ENCODE results near the gene AGBL4.
A peak's percentile ranks its signal among the peaks of the same experiment; 100 is the strongest.
"Not testable (repeated sequence)": the region's sequence is repeated elsewhere in the genome, so short reads cannot be mapped to it uniquely, and the experiment has no call there.

Gene AGBL4

DNA sequence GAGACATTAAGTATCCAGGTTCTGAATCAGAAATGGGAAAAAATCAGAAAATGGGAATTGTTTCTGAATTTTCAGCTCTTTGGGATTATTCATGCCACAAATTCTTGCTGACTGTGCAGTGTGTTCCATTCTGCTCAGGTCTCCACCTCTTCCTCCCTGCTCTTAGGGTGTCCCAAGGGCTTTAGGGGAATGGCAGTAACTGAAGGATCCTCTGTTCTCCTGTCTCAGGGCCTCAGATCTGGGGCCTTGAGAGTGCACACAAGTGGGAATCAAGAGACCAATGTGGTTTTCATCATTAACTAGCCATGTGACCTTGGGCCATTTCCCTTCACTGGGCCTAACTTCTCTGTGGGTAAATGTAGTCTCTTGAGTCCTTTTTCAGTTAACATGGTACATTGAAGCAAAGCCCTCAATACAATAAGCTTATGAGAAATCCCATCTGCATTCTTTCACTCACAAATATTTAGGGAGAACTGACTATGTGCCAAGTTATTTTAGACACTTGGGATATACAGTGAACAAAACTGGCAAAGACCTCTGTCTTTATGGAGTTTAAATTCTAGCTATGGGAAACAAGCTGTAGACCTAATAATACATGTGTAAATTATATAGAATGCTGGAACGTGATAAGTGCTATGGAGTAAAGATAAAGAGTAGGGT is 1476.1 kb downstream of the AGBL4 start:
- DNase-seq (ENCODE audit: low read depth in 2 of 2): no peak

DNA sequence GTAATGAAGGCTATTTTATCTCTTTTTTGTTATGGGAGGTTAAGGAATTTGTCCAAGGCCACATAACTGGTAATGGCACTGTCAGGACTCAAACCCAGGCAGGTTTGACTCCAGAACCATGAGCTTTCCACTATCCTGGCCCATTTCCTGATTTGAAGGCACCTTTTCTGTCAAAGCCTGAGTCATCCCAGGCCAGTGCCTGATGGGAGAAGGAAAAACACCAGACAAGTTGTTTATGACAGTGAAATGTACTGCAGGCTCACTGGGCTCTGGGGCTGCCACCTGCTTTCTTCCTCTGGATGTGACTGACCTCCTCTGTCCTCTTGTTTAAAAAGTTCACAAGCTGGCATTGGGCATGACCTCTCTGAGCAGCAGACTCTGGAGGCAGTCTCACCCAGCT is 1479.9 kb downstream of the AGBL4 start:
- DNase-seq (ENCODE audit: low read depth in 2 of 2): no peak

DNA sequence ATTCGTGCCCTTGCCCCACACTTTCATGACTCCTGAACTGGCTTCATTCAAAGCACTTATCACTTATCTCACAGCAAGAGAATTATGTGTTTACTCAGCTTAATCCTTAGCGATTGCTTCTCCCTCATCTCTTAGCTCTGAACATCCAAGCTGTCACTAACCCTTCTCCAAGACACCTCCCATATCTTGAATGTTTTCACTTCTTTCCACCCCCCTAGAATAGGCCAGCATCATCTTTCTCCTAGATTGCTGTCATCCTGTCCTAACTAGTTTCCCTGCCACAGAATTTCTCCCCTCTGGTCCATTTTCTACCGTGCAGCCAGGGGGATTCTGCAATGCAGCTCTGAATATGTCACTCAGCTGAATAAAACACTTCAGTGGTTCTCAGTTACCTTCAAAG is 1483.2 kb downstream of the AGBL4 start:
- no peak for DNase-seq (ENCODE audit: low read depth in 2 of 2)

DNA sequence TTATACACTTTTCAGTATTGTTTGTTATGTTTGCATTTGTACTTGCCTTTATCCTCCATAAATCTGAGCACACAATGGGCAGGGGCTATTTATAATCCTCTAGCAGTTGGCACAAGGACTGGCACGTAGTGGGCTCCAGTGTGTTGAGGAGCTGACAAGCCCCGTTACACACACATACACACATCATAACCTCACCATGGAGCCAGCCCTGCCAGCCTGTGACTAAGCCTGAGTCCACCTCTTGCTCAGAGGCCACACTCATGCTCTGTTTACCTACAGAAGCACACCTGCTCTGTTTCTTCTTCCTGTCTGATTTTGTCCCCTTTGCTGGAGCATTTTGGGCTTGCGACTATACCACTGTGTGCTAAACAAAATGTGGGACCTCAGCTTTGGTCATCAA is 1487.3 kb downstream of the AGBL4 start:
- DNase-seq (ENCODE audit: low read depth in 2 of 2): no peak

DNA sequence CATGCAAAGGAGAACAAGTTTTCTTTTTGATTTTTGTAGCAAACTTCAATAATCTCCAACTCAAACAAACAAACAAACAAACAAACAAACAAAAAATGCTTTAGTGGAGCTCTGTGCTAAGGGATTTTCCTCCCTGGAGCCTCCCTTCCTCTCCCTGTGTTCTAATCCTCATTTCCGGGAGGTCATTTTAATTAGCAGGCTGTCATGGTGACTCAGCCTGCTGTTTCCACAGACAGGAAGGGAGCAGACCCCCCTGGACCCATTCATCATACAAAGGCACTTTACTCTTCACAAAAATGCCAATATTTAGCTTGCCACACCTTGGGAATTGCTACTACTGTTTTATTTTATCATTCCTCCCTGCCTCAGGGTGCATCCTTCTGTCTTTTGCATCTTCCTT is 1490.8 kb downstream of the AGBL4 start:
- no peak for DNase-seq (ENCODE audit: low read depth in 2 of 2)

DNA sequence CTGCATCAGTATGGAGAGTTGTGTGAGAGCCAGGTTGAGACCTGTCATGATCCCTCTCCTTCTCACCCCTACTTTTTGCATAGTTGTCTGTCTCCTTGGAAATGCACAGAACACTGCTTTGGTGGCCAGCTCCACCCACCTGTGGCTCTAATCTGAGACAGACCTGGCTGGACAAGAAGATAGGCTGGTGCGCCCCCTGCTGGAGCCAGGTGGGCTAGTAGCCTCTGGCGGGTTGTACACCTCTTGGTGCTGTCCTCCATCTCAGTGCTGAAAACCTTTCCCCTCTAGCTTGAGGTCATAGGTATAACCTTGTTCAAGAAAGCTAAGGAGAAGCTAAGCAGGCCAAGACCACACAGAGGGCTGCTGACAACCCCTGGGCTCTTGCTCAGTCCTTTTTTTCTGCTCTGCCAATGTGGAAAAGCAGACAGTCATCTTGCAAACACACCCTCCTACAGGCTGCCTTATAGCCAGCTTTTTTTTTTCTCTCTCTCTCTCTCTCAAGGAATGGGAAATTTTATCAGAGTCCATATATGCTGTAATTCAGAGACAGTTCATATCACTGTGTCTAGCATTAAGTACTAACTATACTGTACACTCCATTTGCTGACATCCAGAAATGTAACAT is 1492.9 kb downstream of the AGBL4 start:
- DNase-seq (ENCODE audit: low read depth in 2 of 2): peak in 1 of 2 experiments; percentile 28

DNA sequence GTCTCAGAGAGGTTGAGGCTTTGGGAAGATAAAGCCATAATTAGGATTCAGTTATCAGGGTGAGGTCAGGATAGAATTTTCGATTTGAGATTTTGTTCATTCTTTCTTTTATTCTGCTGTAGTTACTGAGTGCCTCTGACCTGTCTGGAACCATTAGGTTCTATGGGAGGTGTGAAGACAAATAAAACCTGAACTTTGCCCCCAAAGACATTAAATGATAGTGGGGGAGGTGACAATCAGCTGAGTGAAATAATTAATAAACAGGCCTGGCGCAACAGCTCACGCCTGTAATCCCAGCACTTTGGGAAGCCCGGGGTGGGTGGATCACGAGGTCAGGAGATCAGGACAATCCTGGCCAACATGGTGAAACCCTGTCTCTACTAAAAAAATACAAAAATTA is 1496.7 kb downstream of the AGBL4 start:
- DNase-seq (ENCODE audit: low read depth in 2 of 2): no peak

DNA sequence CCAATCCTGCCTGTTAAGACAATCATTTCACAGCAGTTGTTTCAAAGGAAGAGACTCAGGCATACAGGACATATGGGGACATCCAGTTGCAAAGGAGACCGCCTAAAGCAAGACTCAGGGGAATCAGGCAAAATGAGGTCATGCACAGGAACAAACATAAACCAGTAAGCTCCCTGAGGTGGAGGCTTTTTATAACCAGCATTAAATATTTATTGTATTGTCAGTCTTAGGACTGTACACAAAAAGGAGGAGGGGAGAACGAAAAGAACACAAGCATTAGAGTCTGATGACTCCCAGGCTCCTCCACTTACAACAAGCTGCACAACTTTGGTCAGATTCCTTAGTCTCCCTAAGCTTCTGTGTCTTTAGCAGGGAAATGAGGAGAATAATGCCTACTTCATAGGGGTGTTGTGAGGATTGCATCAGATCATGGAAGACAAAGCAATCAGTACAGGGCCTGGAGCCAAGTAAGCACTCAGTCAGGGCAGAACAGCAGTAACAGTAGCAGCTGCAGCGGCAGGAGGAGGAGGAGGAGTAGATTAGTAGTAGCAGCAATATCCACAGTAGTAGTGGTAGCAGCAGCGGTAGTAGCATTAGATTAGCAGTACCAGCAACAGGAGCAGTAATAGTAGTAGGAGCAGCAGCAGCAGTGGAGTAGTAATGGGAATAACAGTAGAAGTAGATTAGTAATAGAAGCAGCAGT is 1497.6 kb downstream of the AGBL4 start:
- no peak for DNase-seq (ENCODE audit: low read depth in 2 of 2)

DNA sequence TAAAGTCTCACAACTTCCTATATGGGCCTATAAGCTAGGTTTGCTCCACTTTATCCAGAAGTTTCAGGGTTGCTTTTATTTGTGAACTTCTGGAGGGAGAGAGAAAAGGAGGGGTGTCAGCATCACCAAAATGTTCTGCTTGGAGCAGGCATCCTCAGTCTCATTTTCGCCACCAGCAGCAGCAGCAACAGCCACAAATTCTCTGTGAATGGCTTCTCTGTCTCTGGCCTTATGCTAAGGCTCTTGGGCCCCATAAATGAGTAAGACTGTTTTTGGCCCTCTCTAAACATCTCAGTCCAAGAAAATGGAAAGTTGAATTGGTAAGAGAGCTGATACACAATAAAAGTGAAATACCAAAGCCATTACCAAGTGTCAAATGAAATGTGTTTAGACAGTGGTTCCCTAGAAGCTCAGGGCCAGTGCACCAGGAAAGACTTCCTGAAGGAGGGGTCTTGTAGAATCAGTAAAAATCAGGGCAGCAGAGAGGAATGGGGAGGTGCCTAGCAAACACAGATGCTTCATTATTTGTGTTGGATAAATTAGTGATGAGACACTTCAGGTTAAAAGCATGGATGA is 1498.8 kb downstream of the AGBL4 start:
- DNase-seq (ENCODE audit: low read depth in 2 of 2): no peak

DNA sequence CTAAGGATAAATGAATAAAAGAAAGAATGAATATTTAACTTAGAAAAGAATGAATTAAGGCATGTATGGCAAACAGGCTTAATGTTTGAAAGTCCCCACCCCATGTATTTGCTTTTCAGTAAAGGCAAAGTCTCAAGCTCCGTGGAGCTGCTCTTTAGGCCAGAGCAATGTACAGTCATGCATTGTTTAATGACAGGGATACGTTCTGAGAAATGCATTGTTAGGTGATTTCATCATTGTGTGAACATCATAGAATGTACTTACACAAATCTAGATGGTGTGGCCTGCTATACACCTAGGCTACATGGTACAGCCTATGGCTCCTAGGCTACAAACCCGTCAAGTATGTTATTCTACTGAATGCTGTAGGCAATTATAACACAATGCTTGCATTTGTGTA is 1500.2 kb downstream of the AGBL4 start:
- DNase-seq (ENCODE audit: low read depth in 2 of 2): no peak

DNA sequence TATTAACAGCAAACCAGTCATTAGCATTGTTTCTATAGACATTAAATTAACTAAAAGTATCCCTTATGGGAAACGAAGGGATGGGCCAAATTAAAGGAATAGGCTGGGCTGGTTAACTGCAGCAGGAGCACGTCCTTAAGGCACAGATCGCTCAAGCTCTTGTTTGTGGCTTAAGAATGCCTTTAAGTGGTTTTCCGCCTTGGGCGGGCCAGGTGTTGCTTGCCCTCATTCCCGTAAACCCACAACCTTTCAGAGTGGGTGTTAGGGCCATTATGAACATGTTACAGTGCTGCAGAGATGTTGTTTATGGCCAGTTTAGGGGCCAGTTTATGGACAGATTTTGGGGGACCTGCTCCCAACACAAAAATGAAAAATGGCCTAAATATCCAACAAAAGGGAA is 1503.9 kb downstream of the AGBL4 start:
- not testable (repeated sequence) for DNase-seq (ENCODE audit: low read depth in 2 of 2)

DNA sequence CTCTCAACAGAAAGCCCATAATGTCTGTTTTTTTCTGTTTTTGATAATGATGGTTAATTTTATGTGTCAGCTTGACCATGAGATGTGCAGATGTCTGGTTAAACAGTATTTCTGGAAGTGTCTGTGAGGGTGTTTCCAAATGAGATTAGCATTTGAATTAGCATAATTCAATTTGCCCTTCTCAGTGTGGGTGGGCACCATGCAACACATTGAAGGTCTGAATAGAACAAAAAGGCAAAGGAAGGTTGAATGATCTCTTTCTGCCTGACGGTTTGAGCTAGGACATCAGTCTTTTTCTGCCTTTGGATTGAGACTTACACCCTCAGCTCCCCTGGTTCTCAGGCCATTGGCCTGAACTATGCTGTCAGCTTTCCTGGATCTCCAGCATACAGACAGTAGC is 1516.9 kb downstream of the AGBL4 start:
- no peak for DNase-seq (ENCODE audit: low read depth in 2 of 2)

DNA sequence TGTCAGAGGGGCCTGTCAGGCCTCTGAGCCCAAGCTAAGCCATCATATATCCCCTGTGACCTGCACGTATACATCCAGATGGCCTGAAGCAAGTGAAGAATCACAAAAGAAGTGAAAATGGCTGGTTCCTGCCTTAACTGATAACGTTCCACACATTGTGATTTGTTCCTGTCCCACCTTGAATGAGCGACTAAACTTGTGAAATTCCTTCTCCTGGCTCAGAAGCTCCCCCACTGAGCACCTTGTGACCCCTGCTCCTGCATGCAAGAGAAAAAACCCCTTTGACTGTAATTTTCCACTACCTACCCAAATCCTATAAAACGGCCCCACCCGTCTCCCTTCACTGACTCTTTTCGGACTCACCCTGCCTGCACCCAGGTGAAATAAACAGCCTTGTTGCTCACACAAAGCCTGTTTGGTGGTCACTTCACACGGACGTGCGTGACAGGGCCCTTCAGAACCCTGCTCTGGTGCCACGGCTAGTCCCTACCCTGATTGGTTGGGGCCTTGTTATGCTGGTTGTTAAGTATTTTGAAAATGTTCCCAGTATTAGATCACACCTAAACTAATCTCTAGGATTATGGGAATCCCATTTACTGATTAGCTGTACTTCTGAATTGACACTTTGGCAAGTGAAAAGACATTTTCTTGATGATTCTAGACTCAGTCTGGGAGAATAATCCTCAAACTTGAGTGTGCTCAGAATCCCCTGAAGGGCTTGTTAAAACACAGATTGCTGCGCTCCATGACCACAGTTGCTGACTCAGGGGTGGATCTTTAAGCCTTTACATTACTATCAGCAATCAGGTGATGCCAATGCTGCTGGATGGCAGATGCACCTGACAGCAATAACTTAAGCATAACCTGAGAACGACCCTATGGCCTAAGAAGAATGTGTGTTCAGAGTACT is 1523.0 kb downstream of the AGBL4 start:
- DNase-seq (ENCODE audit: low read depth in 2 of 2): no peak

DNA sequence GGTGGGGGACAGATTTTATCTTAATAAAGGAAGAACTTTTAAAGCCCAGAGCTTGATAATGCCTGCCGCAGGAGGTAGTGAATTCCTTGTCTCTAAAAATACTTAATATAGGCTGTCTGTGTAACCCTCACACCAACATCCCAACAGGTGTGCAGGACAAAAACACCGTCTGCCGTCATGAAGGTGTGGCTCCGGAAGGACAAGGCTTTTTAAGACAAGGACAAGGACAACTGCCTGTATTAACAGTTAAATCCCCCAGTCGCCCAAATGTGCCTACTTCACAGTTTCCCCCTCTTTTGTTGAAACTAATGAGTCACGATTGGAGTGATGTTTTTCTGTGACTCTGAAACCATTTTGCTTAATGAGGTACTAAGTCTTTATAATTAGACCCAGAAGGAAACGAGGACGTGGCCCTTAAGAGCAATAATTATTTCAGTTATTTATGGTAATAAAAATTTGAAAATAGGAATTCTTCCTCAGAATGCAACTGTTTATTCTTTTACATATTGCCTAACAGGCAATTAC is 1524.5 kb downstream of the AGBL4 start:
- DNase-seq (ENCODE audit: low read depth in 2 of 2): no peak

DNA sequence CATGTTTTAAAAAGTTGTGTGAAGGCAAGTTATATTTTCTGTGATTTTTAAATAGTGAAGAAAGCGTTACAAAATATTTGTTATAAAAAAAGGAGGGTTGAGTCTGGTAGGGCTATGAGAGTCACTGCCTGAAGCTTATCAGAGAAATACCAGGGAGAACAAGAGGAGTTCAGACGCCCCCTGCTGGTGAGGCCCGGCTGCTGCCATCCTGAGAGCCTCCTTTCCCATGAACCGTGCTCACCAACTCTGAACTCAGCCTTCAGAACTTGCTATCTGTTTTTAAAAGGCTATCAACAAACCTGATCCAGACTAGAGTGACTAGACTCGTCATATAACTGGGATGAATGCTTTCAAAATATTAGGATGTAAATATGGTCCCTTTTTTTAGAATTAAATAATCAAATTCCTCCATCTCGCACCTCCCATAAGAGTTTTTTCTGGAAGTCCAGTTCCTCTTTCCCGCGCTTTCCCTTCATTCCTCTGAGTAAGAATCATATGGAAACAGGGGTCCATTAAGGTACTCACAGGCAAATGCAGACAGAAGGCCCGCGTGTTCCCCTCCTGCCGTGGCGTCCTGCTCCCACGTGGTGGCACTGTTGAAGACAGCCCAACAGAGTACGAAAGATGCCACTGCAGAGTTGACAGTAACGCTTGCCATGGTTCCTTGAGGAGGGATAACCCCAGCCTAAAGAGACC is 1525.5 kb downstream of the AGBL4 start:
- peak; percentile 41 to 73 for DNase-seq (ENCODE audit: low read depth in 2 of 2)

DNA sequence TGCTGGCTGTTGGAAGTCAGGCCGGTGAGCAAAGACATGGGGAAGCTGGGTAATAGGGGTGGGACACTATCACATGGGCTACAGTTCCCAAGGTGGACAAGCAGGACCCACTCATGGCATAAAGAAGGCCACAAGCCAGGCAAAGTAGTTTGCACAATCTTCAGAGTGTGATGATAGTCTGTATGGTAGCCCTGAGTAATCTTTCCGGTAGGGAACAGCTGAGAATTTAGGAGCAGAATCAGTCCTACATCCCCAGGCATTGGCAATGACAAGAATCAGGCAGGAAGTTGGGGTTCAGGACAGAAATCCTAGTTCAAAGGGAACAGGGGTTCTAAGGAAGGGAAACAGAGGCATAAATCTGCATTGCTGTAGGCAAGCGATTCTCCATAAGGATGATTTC is 1527.8 kb downstream of the AGBL4 start:
- no peak for DNase-seq (ENCODE audit: low read depth in 2 of 2)

DNA sequence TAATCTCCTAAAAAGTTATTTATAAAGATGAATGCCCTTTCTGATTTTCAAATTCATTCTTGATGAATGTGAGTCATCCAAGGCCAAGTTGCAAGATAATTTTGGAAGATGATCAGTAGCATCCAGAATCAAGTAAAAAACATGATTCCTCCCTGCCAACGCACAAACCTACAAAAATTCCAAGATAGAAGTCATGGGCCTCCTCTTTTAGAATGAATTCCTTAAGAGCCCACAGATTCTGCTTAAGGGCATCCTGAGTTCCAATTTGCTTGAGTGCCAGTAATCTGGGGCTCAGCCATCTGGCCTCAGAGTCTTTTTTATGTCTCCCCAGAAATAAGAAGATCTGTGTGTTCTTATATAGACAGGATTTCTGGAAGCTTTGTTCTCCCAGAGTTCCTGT is 1528.6 kb downstream of the AGBL4 start:
- DNase-seq (ENCODE audit: low read depth in 2 of 2): no peak

DNA sequence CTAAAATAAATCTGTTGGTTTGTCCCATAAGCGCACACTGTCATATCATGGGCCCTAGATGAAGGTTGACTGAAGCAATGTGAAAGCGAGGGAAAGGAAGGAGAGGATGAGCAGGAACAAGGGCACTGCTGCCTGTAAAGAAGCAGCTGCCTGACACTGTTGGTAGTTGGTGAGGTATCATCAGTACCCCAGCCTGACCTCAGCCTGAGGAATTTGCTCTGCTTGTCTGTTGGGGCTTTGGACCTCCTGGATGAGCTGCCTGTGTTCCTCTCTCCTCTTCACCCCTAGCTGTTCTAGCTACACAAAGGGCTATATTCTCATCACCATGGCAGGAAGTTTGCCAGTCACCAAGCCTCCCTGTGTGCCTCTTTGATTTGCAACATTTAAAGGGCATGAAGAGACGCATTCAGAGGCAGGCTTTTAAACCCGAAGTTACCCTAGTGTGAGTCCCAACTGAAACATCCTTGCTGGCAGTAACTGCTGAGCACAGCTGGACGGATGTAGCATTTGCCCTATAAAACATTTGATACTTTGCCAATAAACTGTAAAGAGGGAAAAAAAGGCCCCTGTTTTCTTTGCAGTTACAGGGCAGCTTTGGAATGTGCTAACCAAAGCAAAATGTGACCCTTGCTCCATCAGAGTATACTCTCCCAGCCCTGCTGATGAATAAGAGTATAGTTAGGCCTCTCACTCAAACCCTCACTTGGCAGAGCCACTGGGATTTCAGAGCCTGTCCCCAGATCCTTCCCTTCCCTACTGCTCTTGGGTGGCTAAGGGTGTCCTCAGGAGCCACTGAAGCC is 1529.6 kb downstream of the AGBL4 start:
- no peak for DNase-seq (ENCODE audit: low read depth in 2 of 2)

DNA sequence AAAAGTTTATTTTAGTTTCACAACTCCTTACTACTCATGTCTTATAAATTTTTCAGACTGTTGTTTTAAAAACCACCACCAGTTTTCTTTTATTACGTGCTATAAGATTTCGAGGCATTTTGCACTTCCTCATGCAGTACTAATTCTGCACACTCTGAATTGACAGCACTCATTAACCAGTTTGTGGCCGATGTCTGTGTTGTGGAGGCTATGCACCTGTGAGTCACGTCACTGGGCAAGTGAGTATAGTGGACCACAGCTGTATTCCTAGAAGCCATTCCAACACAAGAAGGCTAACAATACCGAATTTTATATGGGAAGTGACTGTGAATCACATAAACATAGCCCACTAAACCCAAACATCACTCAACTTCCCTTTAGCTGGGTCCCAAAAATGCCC is 1530.7 kb downstream of the AGBL4 start:
- DNase-seq (ENCODE audit: low read depth in 2 of 2): no peak

DNA sequence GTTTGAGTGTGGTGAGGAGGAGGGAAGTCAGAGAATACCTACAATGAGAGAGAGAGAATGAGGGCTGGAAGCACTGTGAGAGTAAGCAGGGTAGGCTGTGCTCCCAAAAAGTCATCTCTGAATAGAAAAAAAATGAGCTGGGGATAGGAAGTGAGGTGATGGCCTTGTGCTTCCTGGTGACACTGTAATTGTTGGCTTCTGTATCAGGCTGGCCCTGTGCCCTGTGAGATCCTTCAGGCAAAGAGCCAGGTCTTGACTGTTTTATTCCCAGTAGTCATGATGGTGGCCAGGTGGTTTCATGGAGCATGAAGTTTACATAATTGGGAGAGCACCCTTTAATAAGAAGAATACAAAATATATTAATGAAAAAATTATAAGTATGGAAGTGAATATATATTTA is 1531.4 kb downstream of the AGBL4 start:
- DNase-seq (ENCODE audit: low read depth in 2 of 2): no peak

Data from stimulated activated CD4-positive, alpha-beta T cell treated with anti-CD3 and anti-CD28 coated beads, Interleukin-12 subunit alpha, Interleukin-12 subunit beta, amount 100 ng/mL, for 24 hours (primary cell).